Measurements from ENCODE around the gene PTPMT1.
"Not testable (repeated sequence)": the region's sequence is repeated elsewhere in the genome, so short reads cannot be mapped to it uniquely, and the experiment has no call there.

Gene PTPMT1

DNA sequence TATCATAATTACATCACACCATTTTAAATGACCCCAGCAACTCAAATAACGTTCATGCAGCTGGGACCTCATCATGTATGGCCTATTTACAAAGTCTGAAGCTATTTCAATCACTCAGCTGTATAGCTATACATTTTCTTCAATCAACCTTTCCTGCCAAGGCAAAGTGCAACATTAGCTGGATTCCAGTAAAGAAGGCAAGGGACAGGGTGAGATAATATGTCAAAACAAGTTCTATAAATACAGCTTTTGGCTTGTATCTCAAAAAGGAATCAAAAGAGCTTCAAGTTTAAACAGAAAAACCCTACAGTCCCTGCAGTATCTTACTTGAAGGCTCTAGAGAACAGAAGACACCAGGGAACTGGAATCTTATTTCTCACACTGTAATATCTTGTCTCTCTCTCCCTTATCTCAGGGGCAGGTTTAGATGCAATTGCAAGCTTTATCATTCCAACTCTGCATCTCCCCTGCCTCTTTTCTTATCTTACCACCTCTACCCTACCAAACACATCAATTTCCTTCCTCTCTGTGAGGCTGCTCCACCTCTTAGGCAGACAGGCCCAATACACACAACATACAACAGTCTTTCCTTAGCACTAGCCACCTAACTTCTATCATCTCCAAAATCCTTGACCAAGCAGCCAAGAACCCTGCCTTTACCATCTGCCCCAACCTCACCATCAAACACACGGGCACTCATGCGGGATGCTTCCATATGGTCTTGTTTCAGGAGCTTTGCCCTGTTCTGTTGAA, 47.0 kb upstream of the PTPMT1 start:
- H3K27me3 ChIP-seq (ENCODE audit: control insufficient read depth, low read length): no peaks in the 10 kb centered on the region
- H3K36me3 ChIP-seq (ENCODE audit: control insufficient read depth, low read length): peaks cover 24% of the 10 kb centered on the region
- TF ChIP-seq EZH2phosphoT487 (IDR thresholded peaks at IDR 0.05; ENCODE audit: borderline replicate concordance, low read length): no peak
- TF ChIP-seq, protein P1, sequence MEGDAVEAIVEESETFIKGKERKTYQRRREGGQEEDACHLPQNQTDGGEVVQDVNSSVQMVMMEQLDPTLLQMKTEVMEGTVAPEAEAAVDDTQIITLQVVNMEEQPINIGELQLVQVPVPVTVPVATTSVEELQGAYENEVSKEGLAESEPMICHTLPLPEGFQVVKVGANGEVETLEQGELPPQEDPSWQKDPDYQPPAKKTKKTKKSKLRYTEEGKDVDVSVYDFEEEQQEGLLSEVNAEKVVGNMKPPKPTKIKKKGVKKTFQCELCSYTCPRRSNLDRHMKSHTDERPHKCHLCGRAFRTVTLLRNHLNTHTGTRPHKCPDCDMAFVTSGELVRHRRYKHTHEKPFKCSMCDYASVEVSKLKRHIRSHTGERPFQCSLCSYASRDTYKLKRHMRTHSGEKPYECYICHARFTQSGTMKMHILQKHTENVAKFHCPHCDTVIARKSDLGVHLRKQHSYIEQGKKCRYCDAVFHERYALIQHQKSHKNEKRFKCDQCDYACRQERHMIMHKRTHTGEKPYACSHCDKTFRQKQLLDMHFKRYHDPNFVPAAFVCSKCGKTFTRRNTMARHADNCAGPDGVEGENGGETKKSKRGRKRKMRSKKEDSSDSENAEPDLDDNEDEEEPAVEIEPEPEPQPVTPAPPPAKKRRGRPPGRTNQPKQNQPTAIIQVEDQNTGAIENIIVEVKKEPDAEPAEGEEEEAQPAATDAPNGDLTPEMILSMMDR (IDR thresholded peaks at IDR 0.05; ENCODE audit: low read depth, low read length, poor library complexity, severe bottlenecking): no peak
- H3K27ac ChIP-seq (ENCODE audit: low read depth, low read length): peak overlapping the region; percentile 37
- peaks cover 100% of the 10 kb centered on the region for H3K79me2 ChIP-seq (ENCODE audit: control insufficient read depth, low read length)
- H3K9me2 ChIP-seq (replicated peaks; ENCODE audit: control insufficient read depth, low read length): no peaks in the 10 kb centered on the region
- H3K9me3 ChIP-seq (ENCODE audit: control insufficient read depth, insufficient read depth, low read length): no peaks in the 10 kb centered on the region
- H3K4me2 ChIP-seq (ENCODE audit: low read length): peak overlapping the region; percentile 46
- peaks cover 66% of the 10 kb centered on the region for H3K4me1 ChIP-seq (ENCODE audit: control insufficient read depth, low read length)
- peaks cover 13% of the 10 kb centered on the region for H4K20me1 ChIP-seq (ENCODE audit: control insufficient read depth, insufficient read depth, low read depth, low read length)
- 0 out of 2 replicates have a peak overlapping the region, but pooled peaks have one; percentile 4 for H3K4me3 ChIP-seq (ENCODE audit: low read length)
- peaks cover 6% of the 10 kb centered on the region; the same call in 1 of the 2 replicates for H3F3A ChIP-seq (ENCODE audit: control insufficient read depth, insufficient read depth)

DNA sequence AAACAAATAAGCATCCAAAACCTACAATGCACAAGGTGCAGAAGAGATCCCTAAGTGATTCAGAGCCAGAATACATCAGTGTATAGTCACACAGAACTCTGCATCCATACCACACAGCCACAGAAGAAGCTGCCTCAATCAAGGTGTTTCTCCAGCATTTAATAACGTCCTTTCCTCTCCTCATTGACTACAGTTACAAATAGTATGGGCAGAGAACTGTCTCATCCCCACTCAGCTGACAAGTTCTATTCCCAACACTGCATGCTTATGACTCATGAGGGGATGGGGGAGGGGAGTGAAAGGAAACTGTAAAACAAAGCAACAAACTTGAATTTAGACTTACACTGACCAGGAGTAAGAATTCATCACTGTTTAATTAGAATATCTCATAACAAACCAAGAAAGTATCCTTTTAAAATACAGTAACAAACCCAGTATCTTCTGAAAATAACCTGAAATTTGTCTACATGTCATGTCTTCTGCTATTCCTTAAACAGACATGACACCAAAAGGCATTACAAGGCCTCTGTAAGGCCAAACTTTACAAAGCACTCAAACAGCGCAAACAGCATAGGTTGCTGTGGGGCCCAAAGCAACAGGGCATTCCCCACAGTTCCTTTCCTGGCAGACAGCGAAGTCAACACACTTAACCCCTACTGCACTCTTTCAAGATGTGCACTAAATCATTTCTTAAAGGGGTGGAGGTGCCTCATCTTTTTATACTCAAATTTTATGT, 41.7 kb upstream of the PTPMT1 start:
- Histone ChIP-seq H3K27me3 (ENCODE audit: control insufficient read depth, low read length) (no peaks in the 10 kb centered on the region), H3K4me3 (ENCODE audit: low read length) (no peak overlapping the region), H3K9me2 (replicated peaks; ENCODE audit: control insufficient read depth, low read length) (no peaks in the 10 kb centered on the region), H3K79me2 (ENCODE audit: control insufficient read depth, low read length) (peaks cover 100% of the 10 kb centered on the region), H3K4me2 (ENCODE audit: low read length) (peak overlapping the region; percentile 28), H4K20me1 (ENCODE audit: control insufficient read depth, insufficient read depth, low read depth, low read length) (peaks cover 26% of the 10 kb centered on the region), H3F3A (ENCODE audit: control insufficient read depth, insufficient read depth) (no peaks in the 10 kb centered on the region; the same call in none of the 2 replicates), H3K36me3 (ENCODE audit: control insufficient read depth, low read length) (peaks cover 24% of the 10 kb centered on the region), H3K4me1 (ENCODE audit: control insufficient read depth, low read length) (peaks cover 71% of the 10 kb centered on the region), H3K9me3 (ENCODE audit: control insufficient read depth, insufficient read depth, low read length) (no peaks in the 10 kb centered on the region), H3K27ac (ENCODE audit: low read depth, low read length) (no peak overlapping the region)
- TF ChIP-seq, protein P1 (IDR thresholded peaks at IDR 0.05; ENCODE audit: low read depth, low read length, poor library complexity, severe bottlenecking): no peak

DNA sequence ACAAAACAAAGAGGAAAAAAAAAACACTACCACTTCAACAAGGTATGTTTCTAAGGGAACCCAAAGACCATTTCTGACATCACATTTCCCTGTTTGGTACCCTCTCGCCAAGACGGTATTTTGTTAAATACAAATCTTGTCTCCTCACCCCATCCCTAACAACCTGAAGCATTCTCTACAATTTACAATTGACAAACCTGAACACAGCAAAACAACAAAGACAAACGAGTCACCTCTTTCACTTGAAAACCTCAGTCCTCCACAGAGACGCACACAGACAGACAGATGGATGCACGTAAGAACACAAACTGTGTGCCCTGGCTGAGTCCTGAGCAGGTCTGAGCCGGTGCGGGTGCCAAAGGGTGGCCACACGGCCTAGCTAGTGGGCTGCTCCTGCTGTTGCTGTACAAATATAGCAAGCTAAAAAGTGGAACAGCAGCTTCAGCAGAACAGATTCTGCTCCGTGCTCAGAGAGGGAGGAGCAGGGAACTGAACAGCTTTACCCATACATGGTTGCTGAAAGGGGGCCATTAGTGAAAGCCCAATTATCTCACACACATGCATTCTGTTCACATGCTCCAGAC, 41.0 kb upstream of the PTPMT1 start:
- TF ChIP-seq, protein P1 (IDR thresholded peaks at IDR 0.05; ENCODE audit: low read depth, low read length, poor library complexity, severe bottlenecking): no peak
- TF ChIP-seq EZH2phosphoT487 (IDR thresholded peaks at IDR 0.05; ENCODE audit: borderline replicate concordance, low read length): no peak
- H3K79me2 ChIP-seq (ENCODE audit: control insufficient read depth, low read length): peaks cover 100% of the 10 kb centered on the region
- H3K36me3 ChIP-seq (ENCODE audit: control insufficient read depth, low read length): peaks cover 20% of the 10 kb centered on the region
- no peak overlapping the region for H3K4me3 ChIP-seq (ENCODE audit: low read length)
- 0 out of 2 replicates have a peak overlapping the region, but pooled peaks have one; percentile 5 for H3K27ac ChIP-seq (ENCODE audit: low read depth, low read length)
- H3K9me2 ChIP-seq (replicated peaks; ENCODE audit: control insufficient read depth, low read length): no peaks in the 10 kb centered on the region
- peaks cover 64% of the 10 kb centered on the region for H3K4me1 ChIP-seq (ENCODE audit: control insufficient read depth, low read length)
- H3K27me3 ChIP-seq (ENCODE audit: control insufficient read depth, low read length): no peaks in the 10 kb centered on the region
- no peaks in the 10 kb centered on the region for H3K9me3 ChIP-seq (ENCODE audit: control insufficient read depth, insufficient read depth, low read length)
- peak overlapping the region; percentile 28 for H3K4me2 ChIP-seq (ENCODE audit: low read length)
- H3F3A ChIP-seq (ENCODE audit: control insufficient read depth, insufficient read depth): no peaks in the 10 kb centered on the region; the same call in 1 of the 2 replicates
- peaks cover 26% of the 10 kb centered on the region for H4K20me1 ChIP-seq (ENCODE audit: control insufficient read depth, insufficient read depth, low read depth, low read length)

DNA sequence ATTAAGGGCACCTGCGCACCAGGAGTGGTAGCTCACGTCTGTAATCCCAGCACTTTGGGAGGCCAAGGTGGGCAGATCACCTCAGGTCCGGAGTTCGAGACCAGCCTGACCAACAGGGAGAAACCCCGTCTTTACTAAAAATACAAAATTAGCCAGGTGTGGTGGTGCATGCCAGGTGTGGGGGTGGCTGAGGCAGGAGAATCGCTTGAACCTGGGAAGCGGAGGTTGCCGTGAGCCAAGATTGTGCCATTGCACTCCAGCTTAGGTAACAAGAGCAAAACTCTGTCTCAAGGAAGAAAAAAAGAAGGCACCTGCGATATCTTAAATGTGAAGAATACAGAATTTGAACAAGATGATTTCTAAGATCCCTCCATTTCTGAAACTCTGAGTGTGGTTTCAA, 39.4 kb upstream of the PTPMT1 start:
- Histone ChIP-seq H4K20me1 (ENCODE audit: control insufficient read depth, insufficient read depth, low read depth, low read length) (peaks cover 31% of the 10 kb centered on the region), H3K36me3 (ENCODE audit: control insufficient read depth, low read length) (peaks cover 29% of the 10 kb centered on the region), H3K4me2 (ENCODE audit: low read length) (0 out of 2 replicates have a peak overlapping the region, but pooled peaks have one; percentile 38), H3K4me1 (ENCODE audit: control insufficient read depth, low read length) (peaks cover 51% of the 10 kb centered on the region), H3K79me2 (ENCODE audit: control insufficient read depth, low read length) (peaks cover 100% of the 10 kb centered on the region)
- H3K4me3 ChIP-seq (ENCODE audit: low read length); H3K9me2 ChIP-seq (replicated peaks; ENCODE audit: control insufficient read depth, low read length); H3F3A ChIP-seq (ENCODE audit: control insufficient read depth, insufficient read depth); H3K27me3 ChIP-seq (ENCODE audit: control insufficient read depth, low read length); H3K27ac ChIP-seq (ENCODE audit: low read depth, low read length); H3K9me3 ChIP-seq (ENCODE audit: control insufficient read depth, insufficient read depth, low read length): not testable (repeated sequence)

Data from DOHH2 (cell line).